ENCODE results near the gene C1QL3. TPM values are rescaled to one million over a fixed set of nuclear protein-coding genes. Genes with fewer than 3 reads are reported as not detected.

The C1QL3 gene
- not detected for total RNA-seq
- long read RNA-seq, result 0 reads

DNA sequence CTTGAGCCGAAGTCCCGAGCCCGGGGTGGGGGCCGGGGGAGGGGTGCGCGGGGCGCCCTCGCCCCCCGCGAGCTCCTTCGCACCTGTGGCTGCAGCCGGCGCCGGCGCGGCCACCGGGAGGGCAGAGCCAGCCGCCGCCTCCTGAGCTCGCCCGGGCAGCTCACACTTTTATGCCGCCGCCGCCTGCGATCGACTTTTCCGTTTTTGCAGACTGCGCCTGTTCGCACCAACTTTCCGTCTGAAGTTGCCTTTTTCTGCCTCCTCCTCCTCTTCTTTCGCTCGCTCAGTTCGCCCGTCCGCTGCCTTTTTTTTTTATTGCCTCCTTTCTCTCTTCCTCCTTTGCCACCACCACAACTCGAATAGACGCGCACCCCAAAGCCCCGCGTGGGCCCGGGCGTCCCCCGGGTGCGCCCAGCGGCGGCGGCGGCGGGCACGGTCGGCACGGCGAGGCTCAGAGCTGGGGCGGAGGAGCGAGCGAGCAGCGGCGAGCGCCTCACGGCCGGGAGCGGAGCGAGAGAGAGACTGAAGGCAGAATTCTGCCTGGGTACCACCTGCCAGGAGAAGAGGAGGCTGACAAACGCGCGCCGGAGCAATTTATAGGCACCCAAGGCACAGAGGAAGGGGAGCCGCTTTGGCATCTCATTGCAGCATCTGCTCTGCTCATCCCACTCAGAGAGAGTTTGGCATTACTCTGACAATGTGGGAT is at the start of gene C1QL3:
C1QL3 (minus strand) TSS at position 569 of the 706 bp plus-strand sequence. CDS start 814 bp downstream, outside the sequence.
- peak; percentile 29 to 71 for ATAC-seq
- intact Hi-C loops (cut with DNase I), result no loop called here

DNA sequence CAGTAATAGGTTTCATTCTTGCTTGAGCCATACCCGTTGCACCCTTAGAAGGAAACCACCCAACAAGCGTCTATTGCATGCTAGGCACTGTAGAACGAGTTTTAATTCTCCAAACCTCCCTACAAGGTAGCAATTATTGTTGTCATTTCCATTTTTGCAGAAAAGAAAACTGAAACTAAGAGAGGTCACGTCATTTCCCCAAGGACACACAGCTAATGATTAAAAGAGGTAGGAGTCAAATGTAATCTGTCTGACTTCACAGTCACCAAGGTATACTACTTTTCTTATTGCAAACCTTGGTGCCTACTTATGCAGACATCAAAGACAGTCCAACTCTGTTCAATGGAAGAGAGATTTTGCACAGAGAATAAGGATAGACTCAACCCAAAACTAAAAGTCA is 49.1 kb upstream of the C1QL3 start:
- intact Hi-C loops (cut with DNase I), result no loop called here
- ATAC-seq (no peak), DNase-seq (no peak)

More for the DNA sequence above, at the start of gene C1QL3:
- DNase-seq, result no peak

DNA sequence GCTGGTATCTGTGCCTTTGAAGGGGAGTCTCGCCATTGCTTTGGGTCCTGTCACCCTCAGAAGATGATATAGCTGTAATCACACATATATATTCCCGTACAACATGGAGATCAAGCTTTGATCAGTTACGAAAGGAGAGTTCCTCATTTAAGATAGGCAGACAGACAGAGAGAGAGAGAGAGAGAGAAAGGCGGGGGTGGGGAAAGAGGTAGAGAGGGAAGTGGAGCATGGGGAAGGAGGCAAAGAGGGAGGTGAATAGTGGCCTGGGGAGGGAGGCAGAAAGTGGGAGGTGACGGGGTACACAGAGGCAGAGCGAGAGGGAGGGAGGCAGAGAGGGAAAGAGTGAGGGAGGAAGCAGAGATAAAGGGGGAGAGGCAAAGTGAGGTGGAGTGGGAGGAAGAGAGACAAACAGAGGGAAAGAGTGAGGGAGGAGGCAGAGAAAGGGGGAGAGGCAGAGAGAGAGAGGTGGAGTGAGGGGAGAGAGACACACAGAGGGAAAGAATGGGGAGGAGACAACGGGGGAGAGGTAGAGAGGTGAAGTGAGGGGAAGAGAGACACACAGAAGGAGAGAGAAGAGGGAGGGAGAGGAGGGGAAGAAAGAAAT is 44.6 kb upstream of the C1QL3 start:
- no peak for ATAC-seq
- DNase-seq, result no peak
- intact Hi-C loops (cut with DNase I), result no loop called here

DNA sequence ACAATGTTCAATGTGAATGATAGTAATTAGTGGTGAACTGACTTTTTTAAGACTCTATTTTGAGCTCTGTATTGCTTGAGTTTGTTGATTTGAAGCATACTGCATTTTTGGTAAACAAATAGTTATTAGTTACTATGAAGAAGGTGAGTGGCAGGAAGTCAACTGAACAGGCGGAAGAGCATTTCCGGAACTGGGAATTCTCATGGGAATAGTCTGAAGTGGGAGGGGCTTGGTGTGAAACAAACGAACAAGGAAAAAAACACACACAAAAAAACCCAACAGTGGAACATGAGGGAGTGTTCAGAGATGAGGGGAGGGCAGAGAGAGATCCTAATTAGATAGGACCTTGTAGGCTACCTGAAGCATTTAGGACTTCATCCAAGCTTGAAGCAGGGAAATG is 43.9 kb upstream of the C1QL3 start:
- ATAC-seq (no peak), DNase-seq (no peak)
- intact Hi-C loops (cut with DNase I), result no loop called here

DNA sequence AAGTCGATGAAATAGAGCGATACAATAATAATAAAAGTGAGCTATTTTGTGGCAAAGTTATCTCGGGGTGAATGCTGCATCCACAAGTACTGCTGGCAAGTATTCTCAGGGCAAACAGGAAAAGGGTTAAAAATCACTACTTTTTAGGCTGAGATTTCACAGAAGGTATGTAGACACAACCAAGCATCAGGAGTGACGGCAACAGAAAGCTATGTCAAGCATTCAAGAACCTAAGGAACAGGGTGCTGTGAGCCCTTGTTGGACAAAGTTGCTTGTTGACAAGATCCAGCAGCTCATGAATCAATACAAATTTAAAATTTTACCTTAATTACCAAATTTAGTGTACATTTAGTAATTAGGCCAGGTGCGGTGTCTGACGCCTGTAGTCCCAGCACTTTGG is 41.2 kb upstream of the C1QL3 start:
- DNase-seq (no peak), ATAC-seq (no peak)

DNA sequence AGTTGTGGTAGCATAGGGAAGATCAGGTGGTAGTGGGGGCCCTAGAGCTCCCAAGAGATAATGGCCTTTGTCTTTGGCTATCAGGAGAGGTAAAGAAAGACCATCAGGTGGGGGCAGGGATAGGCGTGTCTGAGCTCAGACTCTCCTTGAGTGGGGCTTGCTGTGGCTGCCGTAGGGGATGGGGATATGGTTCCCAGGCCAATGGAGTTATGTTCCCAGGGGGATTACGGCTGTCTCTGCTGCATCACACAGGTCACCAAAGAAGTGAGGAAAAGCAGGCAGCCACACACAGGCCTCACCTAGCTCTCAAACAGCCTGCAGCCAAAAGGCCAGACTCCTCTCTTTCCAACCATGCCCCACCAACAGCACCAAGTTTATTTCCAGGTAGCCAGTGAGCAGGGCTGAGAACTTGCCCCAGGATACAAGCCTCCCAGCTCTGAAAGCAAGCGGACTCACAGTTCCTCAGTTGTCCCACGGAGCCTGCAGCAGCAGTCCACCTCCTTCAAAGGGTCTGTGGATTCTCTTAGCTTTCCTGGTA is 37.6 kb upstream of the C1QL3 start:
- no peak for ATAC-seq
- intact Hi-C loops (cut with DNase I), result no loop called here
- DNase-seq, result no peak

More for the DNA sequence above, 41.2 kb upstream of the C1QL3 start:
- intact Hi-C loops (cut with DNase I), result no loop called here

DNA sequence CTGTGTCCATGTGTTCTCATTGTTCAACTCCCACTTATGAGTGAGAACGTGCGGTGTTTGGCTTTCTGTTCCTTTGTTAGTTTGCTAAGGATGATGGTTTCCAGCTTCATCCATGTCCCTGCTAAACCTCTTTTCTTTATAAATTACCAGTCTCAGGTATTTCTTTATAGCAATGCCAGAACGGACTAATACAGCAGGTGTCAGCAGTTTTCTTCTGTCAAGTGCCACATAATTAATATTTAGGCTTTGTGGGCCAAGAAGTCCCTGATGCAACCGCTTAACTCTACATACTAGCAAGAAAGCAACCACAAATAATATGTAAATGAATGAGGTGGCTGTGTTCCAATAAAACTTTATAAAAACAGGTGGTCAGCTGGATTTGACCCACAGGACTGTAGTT is 26.3 kb upstream of the C1QL3 start:
- ATAC-seq, result no peak
- no peak for DNase-seq
- intact Hi-C loops (cut with DNase I), result loop anchor here in 1 of 2 donors (5.0 kb wide), 1 partner anchor 646 kb away; no protein-coding TSS in a partner anchor

DNA sequence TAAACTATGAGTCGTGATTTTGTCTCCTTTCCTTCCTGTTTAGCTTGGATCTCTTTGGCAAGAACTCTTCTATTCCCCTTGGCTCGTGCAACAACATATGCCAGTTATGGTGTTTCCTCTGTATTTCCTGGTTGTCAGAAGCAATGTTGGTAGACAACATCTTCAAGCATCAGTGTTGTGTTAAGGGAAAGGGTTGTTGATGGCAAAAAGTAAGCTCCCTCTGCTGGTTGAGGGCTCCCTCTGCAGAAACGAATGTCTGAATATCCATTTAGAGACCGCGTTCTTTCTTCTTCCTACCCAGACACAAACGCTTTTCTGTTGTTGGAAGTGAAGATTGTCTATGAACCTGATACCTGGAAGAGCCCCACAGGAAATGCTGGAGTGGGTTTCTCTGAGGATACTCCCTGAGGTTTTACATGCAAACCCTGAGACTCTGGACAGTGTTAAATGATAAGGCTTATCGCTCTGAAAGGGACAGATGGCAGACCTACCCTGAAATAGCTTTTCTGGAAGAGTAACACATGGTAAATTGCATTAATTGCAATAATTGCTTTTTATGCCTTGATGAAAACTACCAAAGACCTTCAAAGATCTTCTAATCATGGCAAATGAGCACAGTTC is 23.5 kb upstream of the C1QL3 start:
- intact Hi-C loops (cut with DNase I), result loop anchor here in 1 of 2 donors (5.0 kb wide), 1 partner anchor 643 kb away; no protein-coding TSS in a partner anchor
- peak; percentile 41 to 59 for ATAC-seq
- DNase-seq, result no peak

DNA sequence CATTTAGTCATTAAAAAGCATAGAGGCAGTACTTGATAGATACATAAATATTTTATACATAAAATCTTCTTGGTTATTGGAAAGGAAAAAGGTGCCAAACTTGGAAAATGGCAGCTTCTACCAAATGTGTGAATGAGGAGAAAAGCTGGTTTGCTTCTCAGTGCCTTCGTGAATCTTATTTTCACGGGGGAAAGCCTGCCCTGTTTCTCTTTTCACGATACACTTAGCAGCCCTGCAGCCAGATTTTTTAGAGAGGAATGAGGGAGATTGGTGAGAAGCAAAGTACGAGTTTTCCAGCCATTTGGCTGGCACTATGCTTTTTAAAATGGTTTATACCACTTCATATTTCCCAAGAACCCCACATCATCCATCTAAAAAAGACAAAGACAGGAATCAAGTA is 22.9 kb upstream of the C1QL3 start:
- intact Hi-C loops (cut with DNase I), result no loop called here
- DNase-seq, result no peak
- no peak for ATAC-seq

DNA sequence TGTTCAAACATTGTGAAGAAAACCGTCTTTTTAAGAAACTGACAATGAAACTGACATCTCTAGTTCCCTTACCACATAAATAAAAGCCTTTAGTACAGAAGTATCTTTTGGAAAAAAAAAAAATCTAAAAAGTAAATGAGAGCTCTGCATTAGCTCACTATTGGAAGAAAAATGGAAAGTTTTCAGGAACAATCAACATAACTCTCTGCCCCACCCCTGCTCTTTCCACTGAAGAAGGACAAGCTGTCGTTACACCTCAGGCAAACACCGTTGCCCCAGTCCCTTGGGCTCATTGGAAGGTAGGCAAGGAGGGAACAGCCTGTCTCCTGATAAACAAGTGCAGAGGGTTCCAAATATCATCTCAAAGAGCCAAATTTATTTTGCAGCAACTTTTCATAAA is 22.4 kb upstream of the C1QL3 start:
- DNase-seq (no peak), ATAC-seq (no peak)
- intact Hi-C loops (cut with DNase I), result no loop called here

DNA sequence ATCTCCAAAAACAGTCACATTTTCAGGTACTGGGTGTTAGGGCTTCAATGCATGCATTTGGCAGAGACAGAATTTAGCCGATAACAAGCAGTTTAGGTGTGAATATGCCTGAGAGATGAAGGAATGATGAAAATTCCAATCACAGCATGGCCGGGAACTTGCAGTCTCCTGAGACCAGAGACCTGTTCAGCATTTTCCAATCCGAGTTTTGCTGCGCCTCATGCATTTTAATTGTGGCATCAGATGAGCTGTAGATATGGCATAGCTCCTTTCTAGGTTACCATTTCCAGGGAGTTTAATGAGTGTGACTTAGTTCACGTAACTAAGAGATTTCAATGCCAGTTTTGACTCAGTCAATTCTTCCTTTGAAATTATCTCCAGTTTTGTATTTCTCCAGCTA is 14.5 kb upstream of the C1QL3 start:
- ATAC-seq, result no peak
- intact Hi-C loops (cut with DNase I), result no loop called here
- DNase-seq, result no peak

DNA sequence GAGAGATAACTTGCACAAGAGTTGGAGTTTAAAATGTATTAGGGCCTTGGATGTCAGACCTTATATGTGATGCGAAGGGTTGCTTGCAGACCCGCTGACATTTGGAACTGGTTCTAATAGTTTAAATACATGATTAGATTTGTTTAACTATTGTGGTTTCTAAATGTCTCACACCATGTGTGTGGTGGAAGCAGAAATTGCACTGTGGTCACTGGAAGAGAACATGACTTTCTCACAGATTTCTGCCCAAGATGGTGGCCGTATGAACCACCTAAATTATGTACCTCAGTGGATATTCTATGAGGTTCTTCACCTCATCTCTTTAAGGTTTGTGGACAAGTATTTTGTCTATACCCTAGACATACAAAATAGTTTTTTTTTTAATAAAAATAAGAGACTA is 8.2 kb upstream of the C1QL3 start:
- ATAC-seq (no peak), DNase-seq (no peak)
- intact Hi-C loops (cut with DNase I), result no loop called here

DNA sequence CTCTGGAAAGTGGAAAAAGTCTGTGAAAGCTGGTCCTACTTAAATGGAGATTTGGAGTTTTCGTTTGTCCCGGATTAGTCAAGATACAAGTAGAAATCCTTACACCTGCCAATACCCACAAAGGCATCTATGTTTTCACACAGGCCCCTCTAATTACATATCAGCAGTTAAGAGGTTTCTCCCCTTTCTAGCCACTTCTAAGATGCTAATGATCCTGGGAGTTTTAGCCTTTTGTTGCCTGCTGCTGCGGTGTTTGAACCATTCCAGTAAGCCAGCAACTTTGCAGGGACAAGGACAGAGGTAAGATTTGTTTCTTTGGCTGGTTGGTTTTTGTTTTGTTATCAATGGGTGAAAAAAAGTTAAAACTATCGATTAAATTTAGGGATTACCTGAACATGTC is 5.8 kb upstream of the C1QL3 start:
- no peak for DNase-seq
- intact Hi-C loops (cut with DNase I), result no loop called here
- no peak for ATAC-seq

DNA sequence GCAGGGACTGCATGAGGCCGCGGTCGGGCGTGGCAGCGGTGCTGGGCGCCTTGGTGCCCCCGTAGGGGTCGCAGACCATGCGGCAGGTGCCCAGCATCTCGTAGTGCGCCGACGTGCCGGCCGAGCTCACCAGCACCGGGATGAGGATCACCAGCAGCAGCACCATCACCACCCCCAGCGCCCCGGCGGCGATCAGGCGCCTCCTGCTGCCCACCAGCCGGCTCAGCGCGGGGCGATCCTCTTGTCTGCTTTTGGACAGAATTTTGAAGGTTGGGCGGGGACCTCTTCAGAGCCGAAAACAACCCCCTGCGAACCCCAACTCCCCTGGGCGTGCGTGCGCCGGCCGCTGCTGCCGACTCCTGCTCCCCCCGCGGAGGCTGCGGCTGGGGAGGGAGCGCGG is 779 bp downstream of the C1QL3 start:
- intact Hi-C loops (cut with DNase I), result no loop called here
- DNase-seq (peak; percentile 35), ATAC-seq (peak; percentile 45 to 52)

DNA sequence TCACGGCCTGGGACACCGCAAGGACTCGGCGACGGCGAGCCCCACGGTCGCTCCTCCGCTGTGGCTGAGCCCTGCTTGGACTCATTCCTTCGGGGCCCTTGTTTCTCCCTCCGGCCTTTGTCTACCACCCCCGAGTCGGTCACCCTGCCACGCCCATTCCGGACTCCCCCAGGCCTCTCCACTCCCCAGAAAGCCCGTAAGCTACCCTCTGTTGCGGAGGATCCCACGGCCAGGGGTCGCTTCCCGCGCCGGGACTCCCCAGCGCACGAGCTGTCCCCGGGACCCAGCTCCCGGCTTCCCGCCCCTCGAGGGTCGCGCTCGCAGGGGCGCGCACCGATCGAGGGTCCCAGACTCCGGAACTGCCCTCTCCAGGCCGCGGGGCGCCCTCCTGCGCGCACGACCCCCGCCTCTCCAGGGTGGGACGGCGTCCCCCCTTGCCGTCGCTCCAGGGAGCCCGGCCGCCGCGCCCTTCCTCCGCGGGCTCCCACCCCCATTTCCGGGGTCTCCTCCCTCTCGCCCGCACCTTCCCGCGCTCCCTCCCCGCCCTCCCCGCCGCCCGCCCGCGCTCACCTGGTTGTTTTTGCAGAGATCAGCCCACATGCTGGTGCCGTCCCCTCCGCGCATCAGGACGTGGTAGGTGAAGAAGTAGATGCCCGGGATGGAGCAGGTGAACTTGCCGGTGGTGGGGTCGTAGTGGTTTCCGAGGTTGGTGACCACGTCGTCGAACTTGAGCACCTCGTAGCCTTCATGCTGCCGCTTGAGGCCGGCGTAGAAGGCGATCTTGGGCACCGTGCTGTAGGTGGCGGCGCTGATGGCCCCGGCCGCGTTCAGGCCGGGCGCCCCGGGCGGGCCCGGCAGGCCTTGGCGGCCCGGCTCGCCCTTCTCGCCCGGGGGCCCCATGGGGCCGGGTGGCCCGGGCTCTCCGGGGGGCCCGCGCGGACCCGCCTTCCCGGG is 1.5 kb downstream of the C1QL3 start:
- DNase-seq, result no peak
- intact Hi-C loops (cut with DNase I), result no loop called here
- peak in 1 of 2 donors; percentile 33 for ATAC-seq

DNA sequence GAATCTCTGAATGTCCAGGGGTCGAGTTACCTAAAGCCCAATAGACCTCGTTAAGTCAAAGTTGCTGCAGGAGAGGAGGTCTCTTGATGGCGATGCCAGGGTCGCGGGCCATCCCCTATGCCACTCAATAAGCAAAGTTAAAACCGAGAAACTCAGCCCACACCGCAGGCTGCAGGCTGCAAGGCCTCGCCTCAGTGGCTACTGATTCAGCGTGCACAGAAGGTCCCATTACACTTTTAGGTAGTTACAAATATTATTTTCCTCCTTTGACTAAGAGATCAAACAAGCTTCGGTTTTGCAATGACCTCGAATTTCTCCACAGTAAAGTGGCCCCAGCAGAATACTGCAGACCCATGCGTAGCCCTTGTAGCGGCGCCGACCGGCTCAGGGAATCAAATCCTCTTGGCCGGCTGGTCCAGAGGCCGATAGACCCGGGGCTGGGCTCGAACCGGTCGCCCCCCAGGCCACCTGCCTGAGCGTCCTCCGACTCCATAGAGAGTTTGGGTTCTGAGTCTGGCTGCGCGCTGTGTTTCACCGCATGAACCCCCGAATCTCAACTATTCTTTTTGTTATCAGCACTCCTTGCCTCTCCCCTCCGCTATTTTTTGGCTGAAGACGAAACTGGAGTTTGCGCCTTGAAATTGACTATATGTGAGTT is 2.3 kb downstream of the C1QL3 start:
- intact Hi-C loops (cut with DNase I), result no loop called here
- DNase-seq, result no peak
- ATAC-seq, result no peak

DNA sequence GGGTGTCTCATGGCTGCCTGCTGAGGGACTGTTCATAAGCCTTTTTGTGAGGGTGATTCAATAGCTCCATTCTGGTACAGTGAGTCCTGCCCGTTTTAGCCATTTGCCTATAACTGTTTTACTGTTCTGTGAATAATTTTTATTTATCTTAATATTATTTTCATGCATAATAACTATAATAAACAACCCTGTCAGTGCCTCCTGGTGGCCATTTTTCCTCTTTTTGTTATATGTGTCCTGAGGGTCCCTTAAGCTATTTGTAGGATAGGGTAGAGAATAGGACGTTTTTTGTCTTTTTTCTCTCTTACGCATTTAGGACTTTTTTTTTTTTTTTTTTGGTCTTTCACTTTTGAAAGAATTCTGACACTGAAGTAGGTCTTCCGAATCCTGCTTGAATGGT is 2.9 kb downstream of the C1QL3 start:
- DNase-seq, result no peak
- intact Hi-C loops (cut with DNase I), result no loop called here
- no peak for ATAC-seq

DNA sequence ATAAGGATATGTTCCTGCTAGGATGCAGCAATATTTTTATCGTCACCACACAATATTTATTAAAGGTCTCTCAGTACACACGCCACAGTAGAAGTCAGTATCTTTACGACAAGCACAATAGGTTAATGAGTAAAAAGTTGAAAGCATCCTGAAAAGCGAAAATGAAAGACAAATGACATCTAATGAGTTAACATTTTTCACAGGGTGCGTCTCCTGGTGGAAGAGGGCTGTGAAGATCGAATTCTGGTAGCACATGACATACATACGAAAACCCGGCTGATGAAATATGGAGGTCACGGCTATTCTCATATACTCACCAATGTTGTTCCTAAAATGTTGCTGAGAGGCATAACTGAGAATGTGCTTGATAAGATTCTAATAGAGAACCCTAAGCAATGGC is 10.8 kb downstream of the C1QL3 start:
- DNase-seq, result no peak
- ATAC-seq, result no peak
- intact Hi-C loops (cut with DNase I), result no loop called here

DNA sequence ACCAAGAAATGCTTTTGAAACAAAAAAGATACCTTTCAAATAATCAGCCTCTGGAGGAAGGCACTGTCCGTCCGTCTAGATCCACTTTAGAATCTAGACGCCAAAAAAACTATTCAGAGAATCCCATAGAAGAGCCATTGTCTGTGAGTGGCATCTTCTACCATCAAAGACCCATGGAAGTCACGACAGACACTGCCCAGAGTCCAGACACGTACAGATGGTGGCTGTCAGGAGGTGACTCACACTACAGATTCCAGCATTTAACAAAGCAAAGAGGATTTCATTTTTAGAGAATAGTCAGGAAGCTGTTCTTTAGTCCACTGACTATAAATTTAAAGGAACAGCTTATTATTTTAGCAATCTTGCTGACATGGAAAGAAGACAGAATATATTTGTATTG is 11.7 kb downstream of the C1QL3 start:
- intact Hi-C loops (cut with DNase I), result no loop called here
- ATAC-seq (no peak), DNase-seq (no peak)
